Activated CD4-positive, alpha-beta T cell treated with anti-CD3 and anti-CD28 coated beads for 36 hours (primary cell): ENCODE measurements around the gene THSD4. TPM values are rescaled to one million over a fixed set of nuclear protein-coding genes. Genes with fewer than 3 reads are reported as not detected.

Source experiments
- ATAC-seq: fragments of 200-7000 bp; cut with Tn5 transposase; one replicate; pipeline ENCODE4 v1.10.0; 2021; ENCODE audit warnings: mild to moderate bottlenecking, moderate library complexity
- CTCF ChIA-PET: fragments of 350-600 bp; sonication (Branson Sonifier 250); formaldehyde crosslinking; loops from one replicate; lab custom pipeline; 2021; ENCODE audit warnings: antibody characterized with exemption; lab: Charles Lee
- POLR2A ChIA-PET: fragments of 350-600 bp; sonication (Branson Sonifier 250); formaldehyde crosslinking; loops from one replicate; lab custom pipeline; 2021; ENCODE audit warnings: antibody characterized with exemption, inconsistent platforms; lab: Charles Lee
- DNase-seq: peaks from one replicate; pipeline ENCODE4 v3.0.0-alpha.2; 2020
- H3K27ac Mint-ChIP-seq: one replicate; pipeline ENCODE4 v1.8.0; 2021; ENCODE audit warnings: mixed read lengths
- H3K27me3 Mint-ChIP-seq: one replicate; pipeline ENCODE4 v1.8.0; 2021; ENCODE audit warnings: mixed read lengths
- H3K36me3 Mint-ChIP-seq: one replicate; pipeline ENCODE4 v1.8.0; 2021; ENCODE audit warnings: low read depth, mixed read lengths
- H3K4me1 Mint-ChIP-seq: one replicate; pipeline ENCODE4 v1.8.0; 2021; ENCODE audit warnings: mixed read lengths
- H3K4me3 Mint-ChIP-seq: one replicate; pipeline ENCODE4 v1.8.0; 2021; ENCODE audit warnings: mild to moderate bottlenecking, moderate library complexity, mixed read lengths
- H3K9me3 Mint-ChIP-seq: one replicate; pipeline ENCODE4 v1.8.0; 2021; ENCODE audit warnings: low read depth, mixed read lengths
- intact Hi-C, 2 experiments: fragments of 100-400 bp; cut with DNase I in 1 of 2; cut with micrococcal nuclease in 1 of 2; formaldehyde crosslinking; loops; one replicate each; pipeline versions ENCODE4 v1.14.2 to v1.15.1; 2022 to 2024; cut with DNase I, micrococcal nuclease
- total RNA-seq, 2 experiments: library from RNA; stranded (reverse); gene quantifications; one replicate each; pipeline ENCODE4 v1.2.3, GENCODE V29; 2021

The THSD4 gene
- total RNA-seq, 2 experiments from 2014 or later, result not detected

GRCh38 chr15:71183063-71183462, 67.8 kb downstream of the THSD4 start:
- ATAC-seq, result no peak
- H3K36me3 Mint-ChIP-seq, result no peaks in the 10 kb centered on the region
- POLR2A ChIA-PET, result no interaction called here

GRCh38 chr15:71185706-71186105, 70.4 kb downstream of the THSD4 start:
- no peak overlapping the region for H3K27ac Mint-ChIP-seq
- no peaks in the 10 kb centered on the region for H3K9me3 Mint-ChIP-seq
- ChIA-PET POLR2A (no interaction called here), CTCF (no interaction called here)
- peaks cover 4% of the 10 kb centered on the region for H3K27me3 Mint-ChIP-seq
- no peaks in the 10 kb centered on the region for H3K36me3 Mint-ChIP-seq
- no peak for DNase-seq
- no peak overlapping the region for H3K4me3 Mint-ChIP-seq
- ATAC-seq, result no peak
- intact Hi-C loops, result no loop called here
- no peaks in the 10 kb centered on the region for H3K4me1 Mint-ChIP-seq

More at GRCh38 chr15:71183063-71183462, 67.8 kb downstream of the THSD4 start:
- Mint-ChIP-seq H3K4me1 (no peaks in the 10 kb centered on the region), H3K9me3 (no peaks in the 10 kb centered on the region), H3K27me3 (peaks cover 4% of the 10 kb centered on the region), H3K4me3 (no peak overlapping the region), H3K27ac (no peak overlapping the region)
- CTCF ChIA-PET, result interaction anchor here (0.6 kb wide), 1 partner anchor 264 kb away, joined by 3 read pairs; no protein-coding TSS in a partner anchor
- no peak for DNase-seq
- intact Hi-C loops, result no loop called here

- ChIA-PET POLR2A (no interaction called here), CTCF (no interaction called here)
- no peak for DNase-seq
- no peaks in the 10 kb centered on the region for H3K9me3 Mint-ChIP-seq
- H3K4me3 Mint-ChIP-seq, result no peak overlapping the region
- peaks cover 7% of the 10 kb centered on the region for H3K27me3 Mint-ChIP-seq
- no peak for ATAC-seq
- no peaks in the 10 kb centered on the region for H3K36me3 Mint-ChIP-seq
- no peak overlapping the region for H3K27ac Mint-ChIP-seq
- H3K4me1 Mint-ChIP-seq, result no peaks in the 10 kb centered on the region
- intact Hi-C loops, result no loop called here
Observed at GRCh38 chr15:71186267-71186666, 71.0 kb downstream of the THSD4 start.

GRCh38 chr15:71187078-71187477, 71.8 kb downstream of the THSD4 start:
- CTCF ChIA-PET, result interaction anchor here (0.6 kb wide), 1 partner anchor 31 kb away, joined by 3 read pairs; no protein-coding TSS in a partner anchor
- no peak for ATAC-seq
- no peak for DNase-seq
- Mint-ChIP-seq H3K36me3 (no peaks in the 10 kb centered on the region), H3K4me3 (no peak overlapping the region), H3K27me3 (peaks cover 7% of the 10 kb centered on the region), H3K4me1 (no peaks in the 10 kb centered on the region), H3K9me3 (no peaks in the 10 kb centered on the region), H3K27ac (no peak overlapping the region)
- intact Hi-C loops, result no loop called here
- POLR2A ChIA-PET, result no interaction called here

- no peaks in the 10 kb centered on the region for H3K9me3 Mint-ChIP-seq
- ChIA-PET CTCF (interaction anchor here (0.6 kb wide), 1 partner anchor 30 kb away, joined by 3 read pairs; no protein-coding TSS in a partner anchor), POLR2A (no interaction called here)
- H3K4me3 Mint-ChIP-seq, result no peak overlapping the region
- intact Hi-C loops, result no loop called here
- no peak overlapping the region for H3K27ac Mint-ChIP-seq
- no peaks in the 10 kb centered on the region for H3K36me3 Mint-ChIP-seq
- no peak for ATAC-seq
- no peak for DNase-seq
- peaks cover 7% of the 10 kb centered on the region for H3K27me3 Mint-ChIP-seq
- no peaks in the 10 kb centered on the region for H3K4me1 Mint-ChIP-seq
Observed at GRCh38 chr15:71187526-71187925, 72.3 kb downstream of the THSD4 start.

GRCh38 chr15:71189718-71190117, 74.4 kb downstream of the THSD4 start:
- Mint-ChIP-seq H3K9me3 (no peaks in the 10 kb centered on the region), H3K36me3 (no peaks in the 10 kb centered on the region), H3K27ac (no peak overlapping the region), H3K4me1 (no peaks in the 10 kb centered on the region), H3K4me3 (no peak overlapping the region), H3K27me3 (peaks cover 5% of the 10 kb centered on the region)
- POLR2A ChIA-PET, result interaction anchor here (0.7 kb wide), 1 partner anchor 13 kb away, joined by 3 read pairs; no protein-coding TSS in a partner anchor
- DNase-seq (no peak), ATAC-seq (no peak)
- intact Hi-C loops, result no loop called here
- CTCF ChIA-PET, result interaction anchor here (0.7 kb wide), 1 partner anchor 156 kb away, joined by 4 read pairs; no protein-coding TSS in a partner anchor

- Mint-ChIP-seq H3K36me3 (no peaks in the 10 kb centered on the region), H3K9me3 (no peaks in the 10 kb centered on the region), H3K4me3 (no peak overlapping the region), H3K27ac (no peak overlapping the region), H3K27me3 (peaks cover 5% of the 10 kb centered on the region), H3K4me1 (no peaks in the 10 kb centered on the region)
- no peak for ATAC-seq
- POLR2A ChIA-PET, result no interaction called here
- CTCF ChIA-PET, result no interaction called here
- intact Hi-C loops, result no loop called here
- DNase-seq, result no peak
Observed at GRCh38 chr15:71191296-71191695, 76.0 kb downstream of the THSD4 start.

GRCh38 chr15:71192816-71193215, 77.5 kb downstream of the THSD4 start:
- no peaks in the 10 kb centered on the region for H3K36me3 Mint-ChIP-seq
- no peak for ATAC-seq

GRCh38 chr15:71194286-71194685, 79.0 kb downstream of the THSD4 start:
- H3K4me3 Mint-ChIP-seq, result no peak overlapping the region
- H3K27me3 Mint-ChIP-seq, result peaks cover 7% of the 10 kb centered on the region
- H3K4me1 Mint-ChIP-seq, result no peaks in the 10 kb centered on the region
- intact Hi-C loops, result no loop called here
- ATAC-seq, result no peak
- no peak for DNase-seq
- CTCF ChIA-PET, result no interaction called here
- H3K36me3 Mint-ChIP-seq, result no peaks in the 10 kb centered on the region
- POLR2A ChIA-PET, result no interaction called here
- H3K9me3 Mint-ChIP-seq, result no peaks in the 10 kb centered on the region
- H3K27ac Mint-ChIP-seq, result no peak overlapping the region

More at GRCh38 chr15:71192816-71193215, 77.5 kb downstream of the THSD4 start:
- H3K27ac Mint-ChIP-seq, result no peak overlapping the region
- ChIA-PET POLR2A (no interaction called here), CTCF (no interaction called here)
- H3K4me3 Mint-ChIP-seq, result no peak overlapping the region
- H3K9me3 Mint-ChIP-seq, result no peaks in the 10 kb centered on the region
- DNase-seq, result no peak
- intact Hi-C loops, result no loop called here
- H3K4me1 Mint-ChIP-seq, result no peaks in the 10 kb centered on the region
- H3K27me3 Mint-ChIP-seq, result peaks cover 7% of the 10 kb centered on the region

- Mint-ChIP-seq H3K36me3 (no peaks in the 10 kb centered on the region), H3K27ac (no peak overlapping the region), H3K4me1 (no peaks in the 10 kb centered on the region), H3K4me3 (no peak overlapping the region), H3K27me3 (peaks cover 7% of the 10 kb centered on the region), H3K9me3 (no peaks in the 10 kb centered on the region)
- no peak for DNase-seq
- ATAC-seq, result no peak
- POLR2A ChIA-PET, result no interaction called here
- CTCF ChIA-PET, result no interaction called here
- intact Hi-C loops, result no loop called here
Observed at GRCh38 chr15:71195242-71195641, 80.0 kb downstream of the THSD4 start.

- H3K9me3 Mint-ChIP-seq, result no peaks in the 10 kb centered on the region
- ChIA-PET CTCF (no interaction called here), POLR2A (no interaction called here)
- DNase-seq (no peak), ATAC-seq (no peak)
- intact Hi-C loops, result no loop called here
- H3K27me3 Mint-ChIP-seq, result peaks cover 4% of the 10 kb centered on the region
- no peak overlapping the region for H3K4me3 Mint-ChIP-seq
- no peaks in the 10 kb centered on the region for H3K36me3 Mint-ChIP-seq
- no peaks in the 10 kb centered on the region for H3K4me1 Mint-ChIP-seq
- no peak overlapping the region for H3K27ac Mint-ChIP-seq
Observed at GRCh38 chr15:71197620-71198019, 82.3 kb downstream of the THSD4 start.

- Mint-ChIP-seq H3K27me3 (peaks cover 4% of the 10 kb centered on the region), H3K4me3 (no peak overlapping the region), H3K27ac (no peak overlapping the region), H3K36me3 (no peaks in the 10 kb centered on the region), H3K4me1 (no peaks in the 10 kb centered on the region), H3K9me3 (no peaks in the 10 kb centered on the region)
- no peak for ATAC-seq
- DNase-seq, result no peak
- CTCF ChIA-PET, result no interaction called here
- intact Hi-C loops, result no loop called here
- POLR2A ChIA-PET, result interaction anchor here (1.0 kb wide), 1 partner anchor 200 kb away, joined by 3 read pairs; no protein-coding TSS in a partner anchor
Observed at GRCh38 chr15:71198846-71199245, 83.6 kb downstream of the THSD4 start.
